A549 (cell line): ENCODE results near the gene HDAC7. TPM values are rescaled to one million over a fixed set of nuclear protein-coding genes. Genes with fewer than 3 reads are reported as not detected.
A peak's percentile ranks its signal among the peaks of the same experiment; 100 is the strongest.

ENCODE experiments used
- ATAC-seq, 2 experiments: fragments of 200-7000 bp in 1 of 2; fragments of >200 bp in 1 of 2; cut with Nextera tagmentation in 1 of 2; cut with Tn5 transposase in 1 of 2; 3 replicates each; pipeline versions ENCODE4 v1.8.0 to v1.9.1; 2018 to 2020; ENCODE audit warnings: mild to moderate bottlenecking in 1 of 2, moderate library complexity in 1 of 2
- CTCF ChIA-PET: fragments of 300-600 bp; sonication (Branson Sonifier 250); formaldehyde crosslinking; extraction: SDS; loops from one replicate; lab custom pipeline; 2021; ENCODE audit warnings: antibody characterized with exemption, inconsistent platforms; lab: Yijun Ruan, JAX
- POLR2A ChIA-PET: fragments of 350-600 bp; formaldehyde crosslinking; extraction: SDS; loops from one replicate; lab custom pipeline; 2021; ENCODE audit warnings: antibody characterized with exemption, inconsistent platforms; lab: Yijun Ruan, JAX
- DNase-seq, 2 experiments: peaks; one replicate each; pipeline versions ENCODE4 v3.0.0 to v3.0.0-alpha.2; 2011 to 2016; ENCODE audit warnings: low read depth in 1 of 2, low spot score in 1 of 2
- FAIRE-seq: peaks from 2 replicates; lab custom pipeline; 2011; peaks lifted over from hg19 to GRCh38; lab: Jason Lieb, UNC
- H3K27ac ChIP-seq, 2 experiments: fragments of >200 bp; sonication (Bioruptor Twin); formaldehyde crosslinking; 3 replicates each; pipeline ENCODE4 v1.5.1; 2016 to 2017
- H3K4me1 ChIP-seq: fragments of >200 bp; sonication (Bioruptor Twin); formaldehyde crosslinking; 3 replicates; pipeline ENCODE4 v1.6.1; 2016
- H3K4me2 ChIP-seq: fragments of >200 bp; sonication (Bioruptor Twin); formaldehyde crosslinking; 3 replicates; pipeline ENCODE4 v1.6.1; 2016
- H3K4me3 ChIP-seq: fragments of >200 bp; sonication (Bioruptor Twin); formaldehyde crosslinking; 3 replicates; pipeline ENCODE4 v1.5.1; 2016
- H3K9me3 ChIP-seq: fragments of >200 bp; sonication (Bioruptor Twin); formaldehyde crosslinking; 3 replicates; pipeline ENCODE4 v1.6.1; 2016
- BCL3 ChIP-seq: fragments of >200 bp; sonication (Bioruptor Twin); formaldehyde crosslinking; IDR thresholded peaks from 3 replicates; pipeline ENCODE4 v1.6.1; 2016
- BHLHE40 ChIP-seq: IDR thresholded peaks from 2 replicates; pipeline ENCODE4 v1.6.1; 2012; ENCODE audit warnings: low read depth, low read length, inconsistent platforms
- CBX2 ChIP-seq: fragments of 200-600 bp; sonication (generic); IDR thresholded peaks from 2 replicates; pipeline ENCODE4 v1.6.1; 2016; ENCODE audit warnings: low read depth, mild to moderate bottlenecking, borderline replicate concordance
- CEBPB ChIP-seq, 2 experiments: fragments of >200 bp in 1 of 2; sonication (Bioruptor Twin) in 1 of 2; formaldehyde crosslinking in 1 of 2; IDR thresholded peaks; 2 replicates each; pipeline ENCODE4 v1.6.1; 2012 to 2016
- CHD2 ChIP-seq: fragments of 150-350 bp; IDR thresholded peaks from 2 replicates; pipeline ENCODE4 v1.6.1; 2014; ENCODE audit warnings: low read length; ENCODE audit not compliant: partially characterized antibody
- CHD4 ChIP-seq: fragments of 200-600 bp; sonication (generic); IDR thresholded peaks from 2 replicates; pipeline ENCODE4 v1.6.1; 2016; ENCODE audit warnings: antibody characterized with exemption, mild to moderate bottlenecking, borderline replicate concordance
- E2F6 ChIP-seq: IDR thresholded peaks from 2 replicates; pipeline ENCODE4 v1.6.1; 2012; ENCODE audit warnings: low read depth, borderline replicate concordance
- EP300 ChIP-seq, 2 experiments: fragments of >200 bp; sonication (Bioruptor Twin); formaldehyde crosslinking; IDR thresholded peaks; 2 replicates in 1 of 2; 3 replicates in 1 of 2; pipeline ENCODE4 v1.6.1; 2016 to 2017
- FOXS1 ChIP-seq: fragments of 250-450 bp; sonication (Bioruptor Pico); IDR thresholded peaks from 2 replicates; pipeline ENCODE4 v1.5.0; 2020; ENCODE audit warnings: mild to moderate bottlenecking, moderate library complexity
- GATA3 ChIP-seq: IDR thresholded peaks from 2 replicates; pipeline ENCODE4 v1.6.1; 2012; ENCODE audit warnings: borderline replicate concordance
- JUN ChIP-seq, 2 experiments: fragments of >200 bp; sonication (Bioruptor Twin); formaldehyde crosslinking; IDR thresholded peaks; 2 replicates in 1 of 2; 3 replicates in 1 of 2; pipeline ENCODE4 v1.6.1; 2016 to 2017
- KDM1A ChIP-seq: fragments of 200-600 bp; sonication (generic); IDR thresholded peaks from 2 replicates; pipeline ENCODE4 v1.6.1; 2016; ENCODE audit warnings: low read depth, mild to moderate bottlenecking
- MAZ ChIP-seq: fragments of 150-350 bp; IDR thresholded peaks from 2 replicates; pipeline ENCODE4 v1.6.1; 2014; ENCODE audit warnings: antibody characterized with exemption, low read depth, low read length, borderline replicate concordance
- MYC ChIP-seq: IDR thresholded peaks from 2 replicates; pipeline ENCODE4 v1.6.1; 2012; ENCODE audit warnings: mild to moderate bottlenecking, inconsistent platforms, low read length, improper control_type of control experiment, borderline replicate concordance
- NFE2L2 ChIP-seq: fragments of 150-350 bp; conservative IDR thresholded peaks from 2 replicates; pipeline ENCODE4 v1.6.1; 2014; ENCODE audit warnings: low read length
- POLR2AphosphoS2 ChIP-seq: conservative IDR thresholded peaks from 2 replicates; pipeline ENCODE4 v1.6.1; 2012; ENCODE audit warnings: low read length, improper control_type of control experiment, inconsistent platforms
- RFX5 ChIP-seq: fragments of 450-650 bp; IDR thresholded peaks from 2 replicates; pipeline ENCODE4 v1.7.1; 2014; ENCODE audit warnings: antibody characterized with exemption, mild to moderate bottlenecking, moderate library complexity
- RNF2 ChIP-seq: fragments of 200-600 bp; sonication (generic); IDR thresholded peaks from 2 replicates; pipeline ENCODE4 v1.6.1; 2016; ENCODE audit warnings: low read depth, mild to moderate bottlenecking, antibody characterized with exemption, moderate library complexity, borderline replicate concordance
- SREBF2 ChIP-seq: fragments of 450-650 bp; IDR thresholded peaks from 2 replicates; pipeline ENCODE4 v1.6.1; 2014; ENCODE audit warnings: mild to moderate bottlenecking, moderate library complexity
- TFCP2L1 ChIP-seq: fragments of 250-450 bp; sonication (Bioruptor Pico); IDR thresholded peaks from 2 replicates; pipeline ENCODE4 v1.5.0; 2021; ENCODE audit warnings: mild to moderate bottlenecking
- USF2 ChIP-seq: fragments of 450-650 bp; IDR thresholded peaks from 2 replicates; pipeline ENCODE4 v1.6.1; 2014; ENCODE audit warnings: antibody characterized with exemption
- ZC3H11A ChIP-seq: fragments of 450-650 bp; IDR thresholded peaks from 2 replicates; pipeline ENCODE4 v1.6.1; 2014; ENCODE audit warnings: antibody characterized with exemption, mild to moderate bottlenecking
- WGBS: methylation state at CpG from one replicate; pipeline ENCODE4 v1.1.6; 2017; ENCODE audit errors: missing lambda C conversion rate; 5-methylcytosine and 5-hydroxymethylcytosine counted together
- polyA plus RNA-seq, 4 experiments: library from polyadenylated mRNA; depleted of rRNA in 3 of 4; stranded (reverse); fragments of >200 nt; fragmentation: RNase III in 1 of 4; extraction: RNeasy Plus Mini Kit Qiagen cat#74134 plus additional on column Dnase treatment in 1 of 4; gene quantifications; 2 replicates in 3 of 4; 3 replicates in 1 of 4; pipeline ENCODE4 v1.2.3, GENCODE V29; 2011 to 2017
- TF ChIP-seq, protein P1 (sequence below): fragments of >200 bp; sonication (Bioruptor Twin); formaldehyde crosslinking; IDR thresholded peaks from 2 replicates; pipeline ENCODE4 v1.6.1; 2016
- TF ChIP-seq, protein P2 (sequence below): fragments of 150-350 bp; IDR thresholded peaks from 2 replicates; pipeline ENCODE4 v1.6.1; 2014; ENCODE audit warnings: low read depth, mild to moderate bottlenecking, low read length

Gene HDAC7
- polyA plus RNA-seq, 2 of the 4 experiments (the other 2 are of a cell fraction): 17.2 to 36.0 TPM

GRCh38 chr12:47825173-47825639 lies 5.5 kb upstream of the HDAC7 start (continued):
- TF ChIP-seq USF2 (no peak), NFE2L2 (no peak)

GRCh38 chr12:47824635-47825034 lies 4.9 kb upstream of the HDAC7 start:
- CTCF ChIA-PET: interaction anchor here (0.8 to 31.0 kb wide), 6 partner anchors 9 to 792 kb away, joined by 3 to 1532 read pairs (median 6); partner anchors contain the start of genes HDAC7 and SLC48A1
- ATAC-seq (no peak), FAIRE-seq (no peak), DNase-seq (no peak)
- 84% methylated on average over 3 of the region's 3 CpGs for WGBS
- no peaks in the 10 kb centered on the region for H3K9me3 ChIP-seq
- H3K4me3 ChIP-seq: no peak overlapping the region
- H3K4me2 ChIP-seq: peak overlapping the region; percentile 36
- POLR2A ChIA-PET: no interaction called here
- peaks cover 69% of the 10 kb centered on the region for H3K4me1 ChIP-seq
- TF ChIP-seq, protein P1, sequence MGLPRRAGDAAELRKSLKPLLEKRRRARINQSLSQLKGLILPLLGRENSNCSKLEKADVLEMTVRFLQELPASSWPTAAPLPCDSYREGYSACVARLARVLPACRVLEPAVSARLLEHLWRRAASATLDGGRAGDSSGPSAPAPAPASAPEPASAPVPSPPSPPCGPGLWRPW: no peak
- TF ChIP-seq RFX5: no peak
- TF ChIP-seq ZC3H11A: no peak
- TF ChIP-seq POLR2AphosphoS2: no peak
- no peak for TF ChIP-seq FOXS1
- no peak for TF ChIP-seq CHD4
- TF ChIP-seq KDM1A: no peak
- TF ChIP-seq CHD2: no peak
- TF ChIP-seq, protein P2, sequence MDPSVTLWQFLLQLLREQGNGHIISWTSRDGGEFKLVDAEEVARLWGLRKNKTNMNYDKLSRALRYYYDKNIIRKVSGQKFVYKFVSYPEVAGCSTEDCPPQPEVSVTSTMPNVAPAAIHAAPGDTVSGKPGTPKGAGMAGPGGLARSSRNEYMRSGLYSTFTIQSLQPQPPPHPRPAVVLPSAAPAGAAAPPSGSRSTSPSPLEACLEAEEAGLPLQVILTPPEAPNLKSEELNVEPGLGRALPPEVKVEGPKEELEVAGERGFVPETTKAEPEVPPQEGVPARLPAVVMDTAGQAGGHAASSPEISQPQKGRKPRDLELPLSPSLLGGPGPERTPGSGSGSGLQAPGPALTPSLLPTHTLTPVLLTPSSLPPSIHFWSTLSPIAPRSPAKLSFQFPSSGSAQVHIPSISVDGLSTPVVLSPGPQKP: no peak
- no peak for TF ChIP-seq TFCP2L1 (CRISPR knock-in tag)
- no peak for TF ChIP-seq NFE2L2
- no peak for TF ChIP-seq MAZ
- TF ChIP-seq MYC: no peak
- no peak for TF ChIP-seq GATA3
- TF ChIP-seq JUN (IDR thresholded peaks at IDR 0.05): no peak
- no peak for TF ChIP-seq CBX2
- no peak for TF ChIP-seq RNF2
- no peak for TF ChIP-seq BHLHE40
- TF ChIP-seq E2F6: no peak
- peak overlapping the region; percentile 52 to 73; a peak in 4 of 6 replicates for H3K27ac ChIP-seq

GRCh38 chr12:47824198-47824597 lies 4.5 kb upstream of the HDAC7 start:
- TF ChIP-seq GATA3 (no peak), EP300 (IDR thresholded peaks at IDR 0.05) (no peak), CEBPB (IDR thresholded peaks at IDR 0.05) (no peak), USF2 (no peak), SREBF2 (no peak), BCL3 (no peak)
- Histone ChIP-seq H3K4me1 (peaks cover 65% of the 10 kb centered on the region), H3K4me2 (peak overlapping the region; percentile 36; the same call in 1 of the 3 replicates), H3K27ac (peak overlapping the region; percentile 52 to 73; a peak in 4 of 6 replicates), H3K9me3 (no peaks in the 10 kb centered on the region), H3K4me3 (no peak overlapping the region)
- WGBS: 97% methylated on average over 2 of the region's 2 CpGs
- no peak for DNase-seq
- POLR2A ChIA-PET: no interaction called here
- CTCF ChIA-PET: interaction anchor here (0.8 to 31.0 kb wide), 6 partner anchors 10 to 792 kb away, joined by 3 to 1532 read pairs (median 6); partner anchors contain the start of genes HDAC7 and SLC48A1
- no peak for ATAC-seq
- no peak for FAIRE-seq
